ENCODE results near the gene NAMPT.

- TF ChIP-seq, protein P1, sequence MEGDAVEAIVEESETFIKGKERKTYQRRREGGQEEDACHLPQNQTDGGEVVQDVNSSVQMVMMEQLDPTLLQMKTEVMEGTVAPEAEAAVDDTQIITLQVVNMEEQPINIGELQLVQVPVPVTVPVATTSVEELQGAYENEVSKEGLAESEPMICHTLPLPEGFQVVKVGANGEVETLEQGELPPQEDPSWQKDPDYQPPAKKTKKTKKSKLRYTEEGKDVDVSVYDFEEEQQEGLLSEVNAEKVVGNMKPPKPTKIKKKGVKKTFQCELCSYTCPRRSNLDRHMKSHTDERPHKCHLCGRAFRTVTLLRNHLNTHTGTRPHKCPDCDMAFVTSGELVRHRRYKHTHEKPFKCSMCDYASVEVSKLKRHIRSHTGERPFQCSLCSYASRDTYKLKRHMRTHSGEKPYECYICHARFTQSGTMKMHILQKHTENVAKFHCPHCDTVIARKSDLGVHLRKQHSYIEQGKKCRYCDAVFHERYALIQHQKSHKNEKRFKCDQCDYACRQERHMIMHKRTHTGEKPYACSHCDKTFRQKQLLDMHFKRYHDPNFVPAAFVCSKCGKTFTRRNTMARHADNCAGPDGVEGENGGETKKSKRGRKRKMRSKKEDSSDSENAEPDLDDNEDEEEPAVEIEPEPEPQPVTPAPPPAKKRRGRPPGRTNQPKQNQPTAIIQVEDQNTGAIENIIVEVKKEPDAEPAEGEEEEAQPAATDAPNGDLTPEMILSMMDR (IDR thresholded peaks at IDR 0.05; ENCODE audit: low read length): no peak
- TF ChIP-seq EZH2 (IDR thresholded peaks at IDR 0.05; ENCODE audit: borderline replicate concordance, low read length): no peak
Observed at GRCh38 chr7:106257752-106258151, 27.0 kb downstream of the NAMPT start.
